Measurements from ENCODE around the gene RPS16.

DNA sequence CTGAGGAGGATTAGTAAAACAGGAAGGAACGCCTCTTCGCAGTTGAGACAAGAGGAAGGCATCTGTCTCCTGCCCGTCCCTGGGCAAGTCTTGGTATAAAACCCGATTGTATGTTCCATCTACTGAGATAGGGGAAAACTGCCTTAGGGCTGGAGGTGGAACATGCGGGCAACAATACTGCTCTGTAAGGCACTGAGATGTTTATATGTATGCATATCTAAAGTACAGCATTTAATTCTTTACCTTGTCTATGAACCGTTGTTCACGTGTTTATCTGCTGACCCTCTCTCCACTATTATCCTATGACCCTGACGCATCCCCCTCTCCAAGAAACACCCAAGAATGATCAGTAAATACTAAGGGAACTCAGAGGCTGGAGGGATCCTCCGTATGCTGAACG lies 44.2 kb upstream of the RPS16 start:
- TF ChIP-seq, protein P1, sequence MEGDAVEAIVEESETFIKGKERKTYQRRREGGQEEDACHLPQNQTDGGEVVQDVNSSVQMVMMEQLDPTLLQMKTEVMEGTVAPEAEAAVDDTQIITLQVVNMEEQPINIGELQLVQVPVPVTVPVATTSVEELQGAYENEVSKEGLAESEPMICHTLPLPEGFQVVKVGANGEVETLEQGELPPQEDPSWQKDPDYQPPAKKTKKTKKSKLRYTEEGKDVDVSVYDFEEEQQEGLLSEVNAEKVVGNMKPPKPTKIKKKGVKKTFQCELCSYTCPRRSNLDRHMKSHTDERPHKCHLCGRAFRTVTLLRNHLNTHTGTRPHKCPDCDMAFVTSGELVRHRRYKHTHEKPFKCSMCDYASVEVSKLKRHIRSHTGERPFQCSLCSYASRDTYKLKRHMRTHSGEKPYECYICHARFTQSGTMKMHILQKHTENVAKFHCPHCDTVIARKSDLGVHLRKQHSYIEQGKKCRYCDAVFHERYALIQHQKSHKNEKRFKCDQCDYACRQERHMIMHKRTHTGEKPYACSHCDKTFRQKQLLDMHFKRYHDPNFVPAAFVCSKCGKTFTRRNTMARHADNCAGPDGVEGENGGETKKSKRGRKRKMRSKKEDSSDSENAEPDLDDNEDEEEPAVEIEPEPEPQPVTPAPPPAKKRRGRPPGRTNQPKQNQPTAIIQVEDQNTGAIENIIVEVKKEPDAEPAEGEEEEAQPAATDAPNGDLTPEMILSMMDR (IDR thresholded peaks at IDR 0.05), result no peak
- TF ChIP-seq POLR2A (IDR thresholded peaks at IDR 0.05), result no peak
